Measurements from ENCODE around the gene TAF15. TPM values are rescaled to one million over a fixed set of nuclear protein-coding genes. Genes with fewer than 3 reads are reported as not detected.

The TAF15 gene
- total RNA-seq, 4 donors from 2014 or later = 93.8 to 140 (median 122) TPM

GRCh38 chr17:35816723-35817122 lies 7.4 kb downstream of the TAF15 start:
- Histone ChIP-seq H3K27me3 (no peaks in the 10 kb centered on the region), H3K4me1 (peaks cover 20 to 98% (median 95%) of the 10 kb centered on the region in 4 donors), H3K4me3 (no peak overlapping the region), H3K27ac (replicated peaks in 1 of 4) (peak overlapping the region; percentile 35 to 63 (median 48)), H3K9me3 (no peaks in the 10 kb centered on the region), H3K36me3 (peaks cover 0 to 45% (median 15%) of the 10 kb centered on the region in 4 donors)
- no peak for DNase-seq (ENCODE audit: extremely low spot score)
- intact Hi-C loops (cut with DNase I) = loop anchor here (10.0 kb wide), 1 partner anchor 202 kb away; no protein-coding TSS in a partner anchor
- WGBS = 75% methylated on average over 4 of the region's 5 CpGs
- TF ChIP-seq POLR2AphosphoS5 (IDR thresholded peaks at IDR 0.05) = no peak

GRCh38 chr17:35817196-35817595 lies 7.9 kb downstream of the TAF15 start:
- Histone ChIP-seq H3K27ac (replicated peaks in 1 of 4) (peak overlapping the region; percentile 35 to 63 (median 48)), H3K9me3 (no peaks in the 10 kb centered on the region), H3K36me3 (peaks cover 0 to 49% (median 19%) of the 10 kb centered on the region in 4 donors), H3K4me3 (no peak overlapping the region), H3K4me1 (peaks cover 16 to 96% (median 95%) of the 10 kb centered on the region in 4 donors), H3K27me3 (no peaks in the 10 kb centered on the region)
- WGBS = 39% methylated on average over 1 of the region's 1 CpG
- DNase-seq (ENCODE audit: extremely low spot score) = no peak
- intact Hi-C loops (cut with DNase I) = loop anchor here (10.0 kb wide), 1 partner anchor 202 kb away; no protein-coding TSS in a partner anchor
- TF ChIP-seq CTCF (IDR thresholded peaks at IDR 0.05) (no peak), POLR2A (IDR thresholded peaks at IDR 0.05; ENCODE audit: low read depth) (no peak), POLR2AphosphoS5 (IDR thresholded peaks at IDR 0.05) (no peak), EP300 (IDR thresholded peaks at IDR 0.05) (no peak)

GRCh38 chr17:35819455-35819854 lies 10.2 kb downstream of the TAF15 start:
- peaks cover 16 to 68% (median 41%) of the 10 kb centered on the region in 4 donors for H3K36me3 ChIP-seq
- H3K4me3 ChIP-seq = no peak overlapping the region
- TF ChIP-seq POLR2AphosphoS5 (IDR thresholded peaks at IDR 0.05) (no peak), CTCF (IDR thresholded peaks at IDR 0.05) (peak in 2 of 3 experiments; percentile 16 to 18), POLR2A (IDR thresholded peaks at IDR 0.05; ENCODE audit: low read depth) (no peak), EP300 (IDR thresholded peaks at IDR 0.05) (no peak)
- WGBS = 47% methylated on average over 1 of the region's 1 CpG
- peak overlapping the region; percentile 63 to 72 (median 70) for H3K27ac ChIP-seq (replicated peaks in 1 of 4)
- no peak for DNase-seq (ENCODE audit: extremely low spot score)
- peaks cover 14 to 85% (median 81%) of the 10 kb centered on the region in 4 donors for H3K4me1 ChIP-seq
- intact Hi-C loops (cut with DNase I) = loop anchor here (10.0 kb wide), 1 partner anchor 205 kb away; no protein-coding TSS in a partner anchor
- no peaks in the 10 kb centered on the region for H3K27me3 ChIP-seq
- H3K9me3 ChIP-seq = no peaks in the 10 kb centered on the region

GRCh38 chr17:35821308-35821707 lies 12.0 kb downstream of the TAF15 start:
- Histone ChIP-seq H3K27ac (replicated peaks in 1 of 4) (peak overlapping the region; percentile 63 to 72 (median 70)), H3K36me3 (peaks cover 28 to 80% (median 55%) of the 10 kb centered on the region in 4 donors), H3K27me3 (no peaks in the 10 kb centered on the region), H3K4me1 (peaks cover 7 to 67% (median 63%) of the 10 kb centered on the region in 4 donors), H3K4me3 (no peak overlapping the region), H3K9me3 (no peaks in the 10 kb centered on the region)
- 65% methylated on average over 2 of the region's 2 CpGs for WGBS
- intact Hi-C loops (cut with DNase I) = no loop called here
- TF ChIP-seq EP300 (IDR thresholded peaks at IDR 0.05) (no peak), POLR2A (IDR thresholded peaks at IDR 0.05; ENCODE audit: low read depth) (no peak), CTCF (IDR thresholded peaks at IDR 0.05) (no peak)
- DNase-seq (ENCODE audit: extremely low spot score) = no peak

GRCh38 chr17:35825206-35825605 lies 15.9 kb downstream of the TAF15 start:
- Histone ChIP-seq H3K36me3 (peaks cover 40 to 94% (median 77%) of the 10 kb centered on the region in 4 donors), H3K4me1 (peaks cover 0 to 29% (median 24%) of the 10 kb centered on the region in 4 donors), H3K27ac (replicated peaks in 1 of 4) (no peak overlapping the region), H3K27me3 (no peaks in the 10 kb centered on the region), H3K4me3 (no peak overlapping the region), H3K9me3 (no peaks in the 10 kb centered on the region)
- no peak for DNase-seq (ENCODE audit: extremely low spot score)
- intact Hi-C loops (cut with DNase I) = no loop called here
- WGBS = 97% methylated on average over 1 of the region's 1 CpG
- TF ChIP-seq POLR2AphosphoS5 (IDR thresholded peaks at IDR 0.05) (no peak), CTCF (IDR thresholded peaks at IDR 0.05) (no peak), EP300 (IDR thresholded peaks at IDR 0.05) (no peak), POLR2A (IDR thresholded peaks at IDR 0.05; ENCODE audit: low read depth) (no peak)

All from esophagus muscularis mucosa (tissue), 4 donors.